D721Med (cell line): ENCODE data around the gene SLC9A9.

Experiments
- DNase-seq: peaks from one replicate; pipeline ENCODE4 v3.0.0; 2011; ENCODE audit warnings: low spot score; ENCODE audit not compliant: insufficient read length
- FAIRE-seq: peaks from 2 replicates; lab custom pipeline; 2011; peaks lifted over from hg19 to GRCh38; lab: Jason Lieb, UNC
- CTCF ChIP-seq: IDR thresholded peaks from 2 replicates; pipeline ENCODE4 v1.5.1; 2012; ENCODE audit warnings: mild to moderate bottlenecking, control low read depth; ENCODE audit not compliant: insufficient read depth; ENCODE audit errors: missing control alignments

The SLC9A9 gene

GRCh38 chr3:143822798-143823197, 25.5 kb downstream of the SLC9A9 start:
- no peak for TF ChIP-seq CTCF
- FAIRE-seq (no peak), DNase-seq (no peak)

DNA sequence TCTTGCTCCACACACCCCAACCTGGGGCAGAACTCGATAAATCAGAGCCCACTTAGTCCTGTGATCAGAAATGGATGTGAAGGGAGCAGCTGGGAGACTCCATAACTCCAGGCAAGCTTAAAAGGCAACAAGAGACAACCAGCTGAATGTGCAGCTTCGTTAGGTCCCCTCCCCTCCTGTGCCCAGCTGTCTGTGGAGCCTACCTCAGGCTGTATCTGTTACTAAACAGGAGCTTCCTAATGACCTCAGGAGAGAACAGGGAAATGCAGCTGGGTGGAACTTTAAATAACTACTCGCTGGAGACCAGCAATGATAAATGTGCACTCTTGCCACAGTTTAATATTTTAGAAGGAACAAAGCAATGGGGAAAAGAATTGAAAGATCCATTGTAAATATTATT, 25.9 kb downstream of the SLC9A9 start:
- FAIRE-seq (no peak), DNase-seq (no peak)
- TF ChIP-seq CTCF: no peak

- no peak for FAIRE-seq
- TF ChIP-seq CTCF: no peak
- no peak for DNase-seq
These were observed 26.4 kb downstream of the SLC9A9 start for GRCh38 chr3:143821862-143822261.

GRCh38 chr3:143820466-143821221, 27.6 kb downstream of the SLC9A9 start:
- no peak for DNase-seq
- no peak for TF ChIP-seq CTCF
- no peak for FAIRE-seq

DNA sequence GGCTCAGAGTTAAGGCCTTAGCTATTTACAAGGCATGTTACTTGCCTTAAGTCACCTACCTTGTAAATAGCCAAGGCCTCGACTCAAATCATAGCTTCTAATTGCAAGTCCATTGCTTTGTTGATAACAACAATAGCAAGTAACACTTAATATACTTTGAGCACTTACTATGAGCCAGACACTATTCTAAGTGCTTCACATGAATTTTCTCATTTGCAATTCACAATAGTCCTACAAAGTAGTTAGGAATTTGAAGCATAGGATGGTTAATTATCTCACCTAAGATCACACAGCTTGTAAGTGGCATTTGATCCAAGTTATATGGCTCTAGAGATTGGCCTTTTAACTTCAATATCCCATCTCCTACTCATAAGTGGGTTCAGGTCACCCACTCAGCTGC, 28.4 kb downstream of the SLC9A9 start:
- no peak for DNase-seq
- no peak for TF ChIP-seq CTCF
- no peak for FAIRE-seq

GRCh38 chr3:143814443-143814889, 33.8 kb downstream of the SLC9A9 start:
- FAIRE-seq (no peak), DNase-seq (no peak)
- no peak for TF ChIP-seq CTCF

GRCh38 chr3:143812481-143812880, 35.8 kb downstream of the SLC9A9 start:
- DNase-seq (no peak), FAIRE-seq (no peak)
- no peak for TF ChIP-seq CTCF
